Hepatic stellate cell (primary cell): ENCODE measurements around the gene HEXIM1.

Source experiments
- DNase-seq: peaks from one replicate; pipeline ENCODE4 v3.0.0; 2011; ENCODE audit warnings: low spot score

Gene HEXIM1

GRCh38 chr17:45129940-45130680 lies 18.2 kb upstream of the HEXIM1 start:
- DNase-seq, result peak; percentile 60

- no peak for DNase-seq
Observed at GRCh38 chr17:45130681-45131615, 17.3 kb upstream of the HEXIM1 start.

DNA sequence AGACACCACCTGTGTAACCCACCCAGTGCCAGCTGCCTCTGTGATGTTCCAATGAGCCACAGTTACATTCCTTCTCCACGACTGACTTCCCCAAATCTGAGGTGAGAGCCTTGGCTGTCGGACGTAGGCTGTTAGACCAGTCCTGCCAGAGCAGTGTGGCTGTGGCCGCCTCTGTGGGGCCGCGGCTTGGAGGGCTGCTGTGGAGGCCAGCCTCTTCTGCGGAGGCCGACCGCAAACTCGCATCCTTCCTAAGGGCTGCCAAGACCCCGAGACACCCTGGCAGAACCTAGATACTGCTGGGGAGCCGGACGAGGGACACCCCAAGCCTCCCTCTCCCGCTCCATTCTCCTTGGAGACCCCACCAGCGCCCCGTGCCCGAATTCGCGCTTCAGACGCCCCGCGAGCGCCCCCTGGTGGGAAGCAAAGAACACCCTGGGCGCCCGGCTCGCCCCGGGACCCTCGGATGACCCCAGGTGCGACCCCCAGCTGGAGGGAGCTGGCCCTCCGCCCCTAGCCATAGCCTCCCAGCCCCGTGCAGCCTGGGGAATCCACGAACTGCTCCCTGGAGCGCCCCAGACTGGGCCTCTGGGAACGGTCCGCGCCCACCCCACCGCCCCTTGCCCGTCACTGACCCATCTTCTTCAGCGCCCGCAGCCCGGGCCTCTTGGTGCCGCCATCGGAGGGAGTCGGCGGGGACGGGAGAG lies 16.5 kb upstream of the HEXIM1 start:
- peak; percentile 49 for DNase-seq

DNA sequence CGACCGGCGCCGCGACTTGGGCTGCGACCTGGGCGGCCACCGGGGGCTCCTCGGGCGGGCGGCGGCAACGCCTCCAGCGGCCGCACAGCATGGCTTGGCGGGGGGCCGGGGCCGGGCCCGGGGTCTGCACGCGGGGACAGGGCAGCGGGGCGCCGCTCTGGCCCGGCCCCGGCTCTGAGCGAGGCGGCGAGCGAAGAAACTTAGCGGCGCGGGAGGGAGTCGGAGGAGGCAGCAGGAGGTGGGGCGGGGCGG lies 16.0 kb upstream of the HEXIM1 start, which contains the start of gene PLCD3:
Gene PLCD3, minus strand, starts transcription at position 196 of the 252 bp plus-strand sequence. Its CDS starts 105 bp downstream, at position 91.
- no peak for DNase-seq

- peak; percentile 90 for DNase-seq
Observed at GRCh38 chr17:45132572-45133463, 15.5 kb upstream of the HEXIM1 start.

DNA sequence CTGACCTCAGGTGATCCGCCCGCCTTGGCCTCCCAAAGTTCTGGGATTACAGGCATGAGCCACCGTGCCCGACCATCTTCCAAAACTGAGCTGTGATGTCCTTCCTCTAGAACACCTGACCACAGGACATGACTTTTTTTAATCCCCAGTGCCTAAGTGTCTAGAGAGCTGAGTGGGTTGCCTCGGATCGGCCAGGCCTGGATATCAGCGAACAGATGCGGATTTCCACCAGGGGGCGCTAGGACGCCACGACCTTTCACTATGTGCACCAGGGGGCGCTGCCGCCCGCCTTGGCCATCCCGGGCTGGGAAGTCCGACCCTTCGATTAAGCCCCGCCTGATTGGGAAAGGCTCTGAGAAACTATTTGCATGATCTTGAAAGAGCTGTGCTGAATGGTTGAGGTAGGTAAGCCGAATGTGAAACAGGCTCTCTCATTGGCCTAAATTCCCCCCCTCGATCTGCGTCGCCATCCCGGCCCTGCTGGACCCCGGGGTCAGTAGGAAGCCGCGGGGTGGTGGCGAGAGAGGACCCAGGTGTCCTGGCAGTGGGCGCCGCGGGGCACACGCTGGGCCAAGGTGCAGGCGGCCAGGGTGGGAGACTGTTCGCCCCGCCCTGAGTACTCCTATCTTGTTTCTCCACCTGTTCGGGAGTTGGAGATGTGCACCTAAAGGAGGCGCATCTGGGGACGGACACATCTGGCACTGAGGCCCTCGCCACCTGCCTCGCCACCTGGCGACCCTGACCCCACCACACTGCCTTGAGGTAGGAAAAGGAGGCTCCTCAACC lies 12.9 kb upstream of the HEXIM1 start, which contains the start of gene ACBD4:
Gene ACBD4, plus strand, starts transcription at position 496 of the 786 bp plus-strand sequence. CDS start 458 bp downstream, outside the sequence.
- DNase-seq, result peak; percentile 100

GRCh38 chr17:45135978-45136791 lies 12.1 kb upstream of the HEXIM1 start:
- DNase-seq, result peak; percentile 29

- DNase-seq, result no peak
Observed at GRCh38 chr17:45136846-45137560, 11.3 kb upstream of the HEXIM1 start.

DNA sequence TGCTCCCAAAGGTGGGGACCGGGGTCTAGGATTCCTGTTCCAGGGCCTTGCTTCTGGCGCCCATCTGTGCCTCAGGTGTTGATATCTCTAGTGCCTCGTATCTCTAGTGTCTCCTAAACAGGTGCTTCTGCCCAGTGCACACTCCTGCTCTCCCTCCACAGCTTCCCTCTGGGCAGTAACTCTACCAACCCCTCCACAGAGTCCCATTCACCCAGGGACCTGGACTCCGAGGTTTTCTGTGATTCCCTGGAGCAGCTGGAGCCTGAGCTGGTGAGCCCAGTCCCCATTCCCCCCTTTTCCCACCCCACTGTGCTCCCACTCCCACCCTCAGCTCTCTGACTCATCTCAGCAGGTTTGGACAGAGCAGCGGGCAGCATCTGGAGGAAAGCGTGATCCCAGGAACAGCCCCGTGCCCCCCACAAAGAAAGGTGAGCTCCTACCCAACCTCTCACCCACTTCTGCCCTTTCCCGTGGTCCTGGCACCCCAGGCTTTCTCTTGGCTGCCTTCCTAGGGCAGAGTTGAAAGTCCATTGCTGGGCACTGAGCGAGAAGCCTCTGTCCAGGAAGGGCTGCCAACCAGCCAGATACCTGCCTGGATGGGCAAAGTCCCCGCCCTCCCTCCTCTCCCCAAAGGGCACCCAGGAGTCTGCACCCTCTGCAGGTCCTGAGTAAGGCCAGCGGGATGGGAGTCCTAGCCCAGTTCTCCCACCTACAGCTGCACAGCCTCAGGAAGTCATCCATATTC lies 10.5 kb upstream of the HEXIM1 start:
- DNase-seq, result no peak

GRCh38 chr17:45138911-45139532 lies 9.3 kb upstream of the HEXIM1 start:
- DNase-seq, result no peak

- DNase-seq, result no peak
Observed at GRCh38 chr17:45139533-45139920, 8.7 kb upstream of the HEXIM1 start.

GRCh38 chr17:45143094-45143670 lies 5.1 kb upstream of the HEXIM1 start:
- no peak for DNase-seq

DNA sequence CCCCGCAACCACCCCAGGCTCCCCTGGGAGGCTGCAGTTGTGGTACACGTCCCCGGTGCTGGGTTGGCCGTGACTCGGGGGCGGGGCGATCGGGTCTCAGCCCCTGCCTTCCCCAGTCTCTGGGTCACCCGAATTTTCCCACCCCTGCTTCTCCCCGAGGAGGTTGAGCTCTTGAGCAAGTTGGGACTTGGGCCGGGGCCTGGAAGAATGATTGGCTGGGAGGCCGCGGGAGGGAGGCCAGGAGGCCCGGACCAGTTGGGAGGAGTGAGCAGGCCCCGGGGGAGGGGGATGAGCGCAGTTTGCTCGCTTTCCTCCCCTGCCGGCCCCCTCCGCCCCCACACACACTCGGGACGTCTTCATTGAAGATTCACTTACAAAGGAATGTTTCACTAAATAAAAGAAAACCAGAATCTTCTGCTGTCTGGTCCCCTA lies 4.5 kb upstream of the HEXIM1 start:
- DNase-seq, result peak; percentile 83

GRCh38 chr17:45144199-45145034 lies 3.9 kb upstream of the HEXIM1 start:
- no peak for DNase-seq

- no peak for DNase-seq
Observed at GRCh38 chr17:45145035-45145389, 3.3 kb upstream of the HEXIM1 start.

DNA sequence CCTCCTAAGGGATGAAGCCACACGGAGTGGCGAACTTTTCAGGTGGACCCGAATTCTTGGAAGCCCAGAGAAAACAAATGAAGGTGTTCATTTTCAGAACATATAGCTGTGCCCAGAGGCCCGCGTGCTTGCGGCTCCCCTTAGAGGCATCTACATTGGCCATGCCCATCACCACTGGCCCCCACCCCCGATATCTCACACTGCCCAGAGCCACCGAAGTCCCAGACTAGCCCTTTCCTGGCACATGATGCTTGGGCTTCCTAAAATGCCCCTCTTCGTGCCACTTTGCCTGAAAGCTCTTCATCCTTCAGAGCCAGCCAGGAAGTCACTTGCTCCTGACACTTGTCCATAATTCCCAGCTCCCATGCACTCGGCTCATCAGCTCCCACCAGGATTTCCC lies 2.1 kb upstream of the HEXIM1 start:
- no peak for DNase-seq

GRCh38 chr17:45146592-45146889 lies 1.7 kb upstream of the HEXIM1 start:
- no peak for DNase-seq
